GM12878 (cell line): Measurements from ENCODE around the gene RPS23.

Experiments
- ATF3 ChIP-seq: IDR thresholded peaks from 2 replicates; pipeline ENCODE4 v1.6.1; 2011; ENCODE audit warnings: low read depth, mild to moderate bottlenecking, low read length, moderate library complexity, borderline replicate concordance; ENCODE audit errors: extremely low read depth
- FOS ChIP-seq: IDR thresholded peaks from 3 replicates; pipeline ENCODE4 v1.6.1; 2011; ENCODE audit warnings: borderline replicate concordance; ENCODE audit not compliant: insufficient read length; ENCODE audit errors: extremely low read depth
- RAD21 ChIP-seq: IDR thresholded peaks from 2 replicates; pipeline ENCODE4 v1.6.1; 2011; ENCODE audit warnings: mild to moderate bottlenecking, low read depth, low read length, moderate library complexity; ENCODE audit not compliant: insufficient read depth
- YY1 ChIP-seq: IDR thresholded peaks from 2 replicates; pipeline ENCODE4 v1.6.1; 2011; ENCODE audit warnings: low read depth, mild to moderate bottlenecking, low read length
- TF ChIP-seq, protein P1 (sequence below), 3 experiments: IDR thresholded peaks in 2 of 3; conservative IDR thresholded peaks in 1 of 3; 2 replicates each; pipeline ENCODE4 v1.5.1; 2011; ENCODE audit warnings: low read depth in 3 of 3, low read length in 3 of 3, mild to moderate bottlenecking in 3 of 3, control low read depth in 2 of 3, moderate library complexity in 2 of 3, inconsistent platforms in 1 of 3, mixed read lengths in 1 of 3; ENCODE audit not compliant: control insufficient read depth in 2 of 3, insufficient read depth in 1 of 3; ENCODE audit errors: extremely low read depth in 1 of 3

DNA sequence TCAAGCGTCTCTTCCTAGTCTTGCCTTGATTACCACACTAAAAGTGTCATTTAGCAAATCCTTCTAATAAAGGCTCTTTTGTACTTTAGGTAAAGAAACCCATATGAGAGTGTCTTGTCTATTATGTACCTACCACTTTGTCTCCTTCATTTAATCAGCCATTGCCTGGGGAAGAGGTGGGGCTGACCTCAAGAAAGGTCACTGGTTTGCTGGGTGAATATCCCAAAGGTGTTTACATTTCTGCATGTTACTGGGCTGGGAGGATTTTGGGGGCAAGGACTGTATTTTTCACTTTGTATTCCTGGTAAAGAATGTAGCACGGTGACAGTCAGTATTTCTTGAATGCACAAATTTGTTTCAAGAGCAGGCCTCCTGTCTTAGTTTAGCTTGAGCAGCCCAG lies 11.9 kb upstream of the RPS23 start:
- TF ChIP-seq FOS (no peak), RAD21 (no peak), YY1 (no peak), ATF3 (no peak)
- TF ChIP-seq, protein P1, sequence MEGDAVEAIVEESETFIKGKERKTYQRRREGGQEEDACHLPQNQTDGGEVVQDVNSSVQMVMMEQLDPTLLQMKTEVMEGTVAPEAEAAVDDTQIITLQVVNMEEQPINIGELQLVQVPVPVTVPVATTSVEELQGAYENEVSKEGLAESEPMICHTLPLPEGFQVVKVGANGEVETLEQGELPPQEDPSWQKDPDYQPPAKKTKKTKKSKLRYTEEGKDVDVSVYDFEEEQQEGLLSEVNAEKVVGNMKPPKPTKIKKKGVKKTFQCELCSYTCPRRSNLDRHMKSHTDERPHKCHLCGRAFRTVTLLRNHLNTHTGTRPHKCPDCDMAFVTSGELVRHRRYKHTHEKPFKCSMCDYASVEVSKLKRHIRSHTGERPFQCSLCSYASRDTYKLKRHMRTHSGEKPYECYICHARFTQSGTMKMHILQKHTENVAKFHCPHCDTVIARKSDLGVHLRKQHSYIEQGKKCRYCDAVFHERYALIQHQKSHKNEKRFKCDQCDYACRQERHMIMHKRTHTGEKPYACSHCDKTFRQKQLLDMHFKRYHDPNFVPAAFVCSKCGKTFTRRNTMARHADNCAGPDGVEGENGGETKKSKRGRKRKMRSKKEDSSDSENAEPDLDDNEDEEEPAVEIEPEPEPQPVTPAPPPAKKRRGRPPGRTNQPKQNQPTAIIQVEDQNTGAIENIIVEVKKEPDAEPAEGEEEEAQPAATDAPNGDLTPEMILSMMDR (IDR thresholded peaks at IDR 0.05 in 2 of 3, conservative IDR thresholded peaks at IDR 0.05 in 1 of 3; ENCODE audit: control insufficient read depth in 2 of 3, extremely low read depth in 1 of 3, insufficient read depth in 1 of 3, low read depth in 3 of 3, low read length in 3 of 3) = no peak
